ENCODE measurements around the gene IFT22.
A peak's percentile ranks its signal among the peaks of the same experiment; 100 is the strongest.

The IFT22 gene

DNA sequence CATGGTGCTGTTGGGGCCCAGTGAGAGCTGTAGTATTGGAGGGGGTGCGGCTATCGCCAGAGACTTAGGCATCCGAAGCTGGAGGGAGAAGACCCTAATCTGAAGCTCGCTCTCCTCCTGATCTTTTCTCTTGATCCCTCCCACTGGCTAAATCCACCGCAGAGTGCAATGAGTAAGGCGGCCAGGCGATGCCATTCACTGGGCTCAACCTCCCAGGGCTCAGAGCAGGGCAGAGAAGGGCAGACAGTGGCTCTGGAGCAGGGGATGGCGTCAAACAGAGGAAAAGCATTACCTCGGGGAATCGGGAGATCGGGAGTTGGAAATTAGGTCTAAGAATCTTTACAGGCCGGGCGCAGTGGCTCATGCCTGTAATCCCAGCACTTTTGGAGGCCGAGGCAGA is 18.8 kb upstream of the IFT22 start:
- no peak for DNase-seq (ENCODE audit: low read depth)
- no peak overlapping the region for H3K4me3 ChIP-seq (ENCODE audit: low read length)
- TF ChIP-seq, protein P1, sequence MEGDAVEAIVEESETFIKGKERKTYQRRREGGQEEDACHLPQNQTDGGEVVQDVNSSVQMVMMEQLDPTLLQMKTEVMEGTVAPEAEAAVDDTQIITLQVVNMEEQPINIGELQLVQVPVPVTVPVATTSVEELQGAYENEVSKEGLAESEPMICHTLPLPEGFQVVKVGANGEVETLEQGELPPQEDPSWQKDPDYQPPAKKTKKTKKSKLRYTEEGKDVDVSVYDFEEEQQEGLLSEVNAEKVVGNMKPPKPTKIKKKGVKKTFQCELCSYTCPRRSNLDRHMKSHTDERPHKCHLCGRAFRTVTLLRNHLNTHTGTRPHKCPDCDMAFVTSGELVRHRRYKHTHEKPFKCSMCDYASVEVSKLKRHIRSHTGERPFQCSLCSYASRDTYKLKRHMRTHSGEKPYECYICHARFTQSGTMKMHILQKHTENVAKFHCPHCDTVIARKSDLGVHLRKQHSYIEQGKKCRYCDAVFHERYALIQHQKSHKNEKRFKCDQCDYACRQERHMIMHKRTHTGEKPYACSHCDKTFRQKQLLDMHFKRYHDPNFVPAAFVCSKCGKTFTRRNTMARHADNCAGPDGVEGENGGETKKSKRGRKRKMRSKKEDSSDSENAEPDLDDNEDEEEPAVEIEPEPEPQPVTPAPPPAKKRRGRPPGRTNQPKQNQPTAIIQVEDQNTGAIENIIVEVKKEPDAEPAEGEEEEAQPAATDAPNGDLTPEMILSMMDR (conservative IDR thresholded peaks at IDR 0.05; ENCODE audit: low read length), result no peak

DNA sequence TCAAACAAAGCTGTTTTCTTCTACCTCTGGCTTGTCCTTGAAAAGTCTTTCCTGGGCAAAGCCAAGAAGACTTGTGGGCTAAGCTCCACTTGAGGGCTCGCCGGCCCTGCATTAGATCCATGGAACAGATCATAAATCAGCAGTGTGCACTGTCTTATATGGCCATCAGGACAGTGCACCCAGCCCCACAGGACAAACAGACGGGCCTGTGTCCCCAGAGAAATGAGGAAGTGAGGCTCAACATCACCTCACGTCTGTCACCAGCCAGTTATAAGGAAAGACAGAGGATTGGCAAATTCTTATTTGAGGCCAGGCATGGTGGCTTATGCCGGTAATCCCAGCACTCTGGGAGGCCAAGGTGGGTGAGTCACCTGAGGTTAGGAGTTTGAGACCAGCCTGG is 12.3 kb upstream of the IFT22 start:
- TF ChIP-seq, protein P1 (conservative IDR thresholded peaks at IDR 0.05; ENCODE audit: low read length), result no peak
- H3K4me3 ChIP-seq (ENCODE audit: low read length), result no peak overlapping the region
- DNase-seq (ENCODE audit: low read depth), result no peak

DNA sequence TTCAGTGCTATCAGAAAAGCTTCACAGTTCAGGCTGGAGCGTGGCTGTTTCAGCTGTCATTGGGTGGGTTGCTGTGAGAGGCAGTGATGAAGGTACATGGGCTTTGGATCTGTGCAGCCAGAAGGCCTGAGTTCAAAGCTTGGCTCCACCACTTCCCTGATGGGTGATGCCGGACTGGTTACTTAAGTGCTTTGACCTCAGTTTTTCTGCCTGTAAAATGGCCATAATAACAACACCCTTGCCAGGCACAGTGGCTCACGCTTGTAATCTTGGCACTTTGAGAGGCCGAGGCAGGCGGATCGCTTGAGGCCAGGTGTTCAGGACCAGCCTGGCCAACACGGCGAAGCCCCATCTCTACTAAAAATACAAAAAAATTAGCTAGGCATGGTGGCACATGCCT is 10.4 kb upstream of the IFT22 start:
- TF ChIP-seq, protein P1 (conservative IDR thresholded peaks at IDR 0.05; ENCODE audit: low read length), result no peak
- DNase-seq (ENCODE audit: low read depth), result no peak
- no peak overlapping the region for H3K4me3 ChIP-seq (ENCODE audit: low read length)

DNA sequence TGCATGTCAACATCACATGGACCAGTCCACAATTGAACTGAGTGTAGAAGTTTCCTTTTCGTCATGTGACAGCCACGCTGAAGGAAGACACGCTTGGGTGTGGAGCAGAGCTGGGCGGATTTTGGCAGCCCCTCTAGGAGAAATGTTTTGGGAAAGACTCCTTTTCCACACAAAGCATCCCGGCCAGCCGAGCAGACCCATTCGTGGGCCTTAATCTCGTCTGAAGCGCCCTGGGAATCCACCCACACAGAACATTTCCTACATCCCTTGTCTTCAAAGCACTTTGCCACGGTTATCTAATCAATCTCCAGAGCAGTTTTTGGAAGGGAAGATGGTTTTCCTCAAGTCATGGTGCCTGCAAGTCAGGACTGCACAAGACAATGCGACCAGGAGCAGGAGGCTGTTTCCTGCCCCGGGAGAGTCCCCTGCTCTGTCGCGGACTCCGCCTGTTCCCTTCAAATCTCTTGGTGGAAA is 8.4 kb upstream of the IFT22 start:
- no peak for DNase-seq (ENCODE audit: low read depth)
- H3K4me3 ChIP-seq (ENCODE audit: low read length), result no peak overlapping the region
- TF ChIP-seq, protein P1 (conservative IDR thresholded peaks at IDR 0.05; ENCODE audit: low read length), result no peak

DNA sequence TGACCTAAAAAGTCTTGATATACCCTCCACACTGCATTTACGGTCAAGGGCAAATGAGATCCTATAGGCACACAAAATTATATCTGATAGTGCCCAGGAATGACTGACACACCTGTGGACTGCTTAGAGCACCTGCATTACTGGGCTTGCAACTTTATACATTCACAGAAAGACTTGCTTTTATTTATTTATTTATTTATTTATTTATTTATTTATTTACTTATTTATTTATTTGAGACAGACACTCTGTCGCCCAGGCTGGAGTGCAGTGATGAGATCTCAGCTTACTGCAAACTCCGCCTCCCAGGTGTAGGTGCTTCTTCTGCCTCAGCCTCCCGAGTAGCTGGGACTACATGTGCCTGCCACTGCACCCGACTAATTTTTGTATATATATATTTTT is 6.5 kb upstream of the IFT22 start:
- DNase-seq (ENCODE audit: low read depth), result no peak
- no peak overlapping the region for H3K4me3 ChIP-seq (ENCODE audit: low read length)
- TF ChIP-seq, protein P1 (conservative IDR thresholded peaks at IDR 0.05; ENCODE audit: low read length), result no peak

DNA sequence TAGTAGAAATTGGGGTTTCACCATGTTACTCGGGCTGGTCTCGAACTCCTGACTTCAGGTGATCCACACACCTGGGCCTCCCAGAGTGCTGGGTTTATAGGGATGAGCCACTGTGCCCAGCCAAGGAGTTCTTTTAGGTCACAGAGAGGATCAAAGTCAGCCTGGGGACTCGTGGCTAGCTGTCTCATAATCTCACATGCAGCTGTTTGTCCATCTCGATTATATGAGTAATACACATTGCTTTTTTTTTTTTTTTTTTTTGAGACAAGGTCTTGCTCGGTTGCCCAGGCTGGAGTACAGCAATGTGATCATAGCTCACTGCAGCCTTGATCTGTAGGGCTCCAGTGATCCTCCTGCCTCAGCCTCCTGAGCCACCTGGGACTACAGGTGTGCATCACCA is 2.2 kb downstream of the IFT22 start:
- no peak for DNase-seq (ENCODE audit: low read depth)
- TF ChIP-seq, protein P1 (conservative IDR thresholded peaks at IDR 0.05; ENCODE audit: low read length), result no peak
- H3K4me3 ChIP-seq (ENCODE audit: low read length), result no peak overlapping the region

DNA sequence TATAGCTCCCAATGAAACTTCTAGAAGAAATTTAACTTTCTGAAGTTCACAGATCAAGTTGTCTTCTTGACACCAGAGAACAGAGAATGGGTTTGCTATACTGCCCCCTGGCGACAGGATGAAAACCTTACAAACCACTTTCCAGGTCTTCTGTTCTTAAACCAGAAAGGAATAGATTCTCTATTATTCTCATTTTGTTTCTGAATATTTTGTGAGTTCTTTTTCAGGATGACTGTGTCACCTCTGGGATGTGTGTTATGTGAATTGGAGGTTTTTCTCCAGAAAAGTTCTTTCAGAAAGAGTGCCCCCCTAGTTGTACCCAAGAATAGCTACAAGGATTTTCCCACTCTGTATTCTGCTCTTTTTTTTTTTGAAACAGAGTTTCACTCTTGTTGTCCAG is 6.3 kb downstream of the IFT22 start:
- peak; percentile 46 for DNase-seq (ENCODE audit: low read depth)
- H3K4me3 ChIP-seq (ENCODE audit: low read length), result no peak overlapping the region
- TF ChIP-seq, protein P1 (conservative IDR thresholded peaks at IDR 0.05; ENCODE audit: low read length), result peak; percentile 71
